ENCODE results near the gene GLS.

- TF ChIP-seq, protein P1, sequence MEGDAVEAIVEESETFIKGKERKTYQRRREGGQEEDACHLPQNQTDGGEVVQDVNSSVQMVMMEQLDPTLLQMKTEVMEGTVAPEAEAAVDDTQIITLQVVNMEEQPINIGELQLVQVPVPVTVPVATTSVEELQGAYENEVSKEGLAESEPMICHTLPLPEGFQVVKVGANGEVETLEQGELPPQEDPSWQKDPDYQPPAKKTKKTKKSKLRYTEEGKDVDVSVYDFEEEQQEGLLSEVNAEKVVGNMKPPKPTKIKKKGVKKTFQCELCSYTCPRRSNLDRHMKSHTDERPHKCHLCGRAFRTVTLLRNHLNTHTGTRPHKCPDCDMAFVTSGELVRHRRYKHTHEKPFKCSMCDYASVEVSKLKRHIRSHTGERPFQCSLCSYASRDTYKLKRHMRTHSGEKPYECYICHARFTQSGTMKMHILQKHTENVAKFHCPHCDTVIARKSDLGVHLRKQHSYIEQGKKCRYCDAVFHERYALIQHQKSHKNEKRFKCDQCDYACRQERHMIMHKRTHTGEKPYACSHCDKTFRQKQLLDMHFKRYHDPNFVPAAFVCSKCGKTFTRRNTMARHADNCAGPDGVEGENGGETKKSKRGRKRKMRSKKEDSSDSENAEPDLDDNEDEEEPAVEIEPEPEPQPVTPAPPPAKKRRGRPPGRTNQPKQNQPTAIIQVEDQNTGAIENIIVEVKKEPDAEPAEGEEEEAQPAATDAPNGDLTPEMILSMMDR (IDR thresholded peaks at IDR 0.05) = no peak
- TF ChIP-seq POLR2A (IDR thresholded peaks at IDR 0.05) = no peak
Measured at GRCh38 chr2:190932514-190932913, 51.9 kb downstream of the GLS start.

Measured in body of pancreas (tissue), 4 donors.